ENCODE data around the gene SLC25A12.

The SLC25A12 gene

DNA sequence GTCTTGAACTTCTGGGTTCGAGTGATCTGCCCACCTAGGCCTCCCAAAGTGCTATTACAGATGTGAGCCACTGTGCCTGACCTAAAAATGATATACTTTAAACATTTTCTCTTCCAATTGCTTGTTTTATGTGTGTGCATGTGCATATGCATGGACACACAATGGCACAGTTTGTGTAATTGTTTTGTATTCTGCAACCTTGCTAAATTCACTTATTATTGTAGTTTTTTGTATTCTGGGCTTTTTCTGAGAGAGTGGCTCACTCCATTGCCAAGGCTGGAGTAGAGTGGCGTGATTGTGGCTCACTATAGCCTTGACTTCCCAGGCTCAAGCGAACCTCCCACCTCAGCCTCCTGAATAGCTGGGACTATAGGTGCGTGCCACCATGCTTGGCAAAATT, 36.3 kb upstream of the SLC25A12 start:
- H3K9me3 ChIP-seq (replicated peaks in 1 of 2; ENCODE audit: control insufficient read depth in 2 of 2, insufficient read depth in 1 of 2, low read depth in 1 of 2, low read length in 2 of 2) = peaks cover 0 to 30% of the 10 kb centered on the region in 2 donors
- H4K91ac ChIP-seq (ENCODE audit: low read depth, low read length, poor library complexity) = no peak overlapping the region
- no peak overlapping the region for H3K23ac ChIP-seq (ENCODE audit: low read depth, low read length, poor library complexity)
- H3K18ac ChIP-seq (ENCODE audit: low read length) = no peak overlapping the region
- no peak overlapping the region for H2AK5ac ChIP-seq (ENCODE audit: low read depth, low read length)
- no peak overlapping the region for H2AFZ ChIP-seq (ENCODE audit: low read length)
- no peak overlapping the region for H2BK12ac ChIP-seq (ENCODE audit: low read length)
- WGBS, 2 donors (ENCODE audit: extremely low coverage in 2 of 2, insufficient read length in 2 of 2, insufficient replicate concordance in 1 of 2) = no CpG with 5 or more reads among the region's 4 CpGs
- no peak overlapping the region for H3K4ac ChIP-seq (ENCODE audit: low read length)
- H2BK120ac ChIP-seq (ENCODE audit: low read depth, low read length) = no peak overlapping the region
- H3K27me3 ChIP-seq (ENCODE audit: control insufficient read depth in 3 of 3, insufficient read depth in 3 of 3, low read depth in 1 of 3, low read length in 3 of 3) = no peaks in the 10 kb centered on the region
- no peak overlapping the region for H2BK5ac ChIP-seq (ENCODE audit: low read length)
- no peak overlapping the region for H3K14ac ChIP-seq (ENCODE audit: low read length)
- H3K27ac ChIP-seq (replicated peaks; ENCODE audit: low read length) = no peak overlapping the region
- H4K8ac ChIP-seq (ENCODE audit: low read depth, low read length) = no peak overlapping the region
- no peak for DNase-seq (ENCODE audit: low spot score)
- no peak overlapping the region for H2BK15ac ChIP-seq (ENCODE audit: low read length)
- H3K36me3 ChIP-seq (replicated peaks in 1 of 2; ENCODE audit: control insufficient read depth in 2 of 2, insufficient read depth in 2 of 2, low read length in 2 of 2) = peaks cover 4 to 81% of the 10 kb centered on the region in 2 donors
- H3K79me1 ChIP-seq (ENCODE audit: low read depth, low read length) = peaks cover 5% of the 10 kb centered on the region
- H3K4me2 ChIP-seq (ENCODE audit: insufficient read depth, low read length, poor library complexity, severe bottlenecking) = no peak overlapping the region
- H3K4me1 ChIP-seq (ENCODE audit: control insufficient read depth in 2 of 2, insufficient read depth in 1 of 2, low read depth in 1 of 2, low read length in 2 of 2) = no peaks in the 10 kb centered on the region
- H3K9ac ChIP-seq (ENCODE audit: low read depth, low read length, poor library complexity) = no peak overlapping the region
- H3K4me3 ChIP-seq (ENCODE audit: low read length in 2 of 2) = no peak overlapping the region

DNA sequence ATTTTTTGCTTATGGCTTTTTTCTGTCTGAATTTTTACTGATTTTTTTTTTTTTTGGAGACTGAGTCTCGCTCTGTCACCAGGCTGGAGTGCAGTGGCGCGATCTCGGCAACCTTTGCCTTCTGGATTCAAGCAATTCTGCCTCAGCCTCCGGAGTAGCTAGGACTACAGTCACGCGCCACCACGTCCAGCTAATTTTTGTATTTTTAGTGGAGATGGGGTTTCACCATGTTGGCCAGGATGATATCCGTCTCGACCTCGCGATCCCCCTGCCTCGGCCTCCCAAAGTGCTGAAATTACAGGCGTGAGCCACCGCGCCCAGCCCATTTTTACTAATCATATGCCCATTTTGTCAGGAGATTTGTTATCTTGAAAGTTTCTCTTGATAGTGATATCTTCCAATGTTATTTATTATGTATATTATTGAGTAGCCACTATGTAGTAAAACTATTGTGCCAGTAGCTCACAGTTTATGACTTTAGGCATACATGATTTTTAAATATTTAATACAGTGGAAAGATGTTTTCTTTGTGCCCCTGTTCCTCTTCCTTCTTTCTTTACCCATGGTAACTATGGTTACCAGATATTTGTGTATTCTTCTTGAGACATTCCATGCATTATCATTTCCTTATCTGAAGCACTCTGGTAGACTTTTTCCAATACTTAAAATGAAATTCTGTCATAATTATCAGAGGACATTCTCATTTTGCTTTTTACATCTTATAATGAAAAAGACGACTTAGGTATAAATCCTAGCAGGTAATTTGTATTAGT, 30.3 kb upstream of the SLC25A12 start:
- no peak overlapping the region for H3K18ac ChIP-seq (ENCODE audit: low read length)
- no peaks in the 10 kb centered on the region for H3K27me3 ChIP-seq (ENCODE audit: control insufficient read depth in 3 of 3, insufficient read depth in 3 of 3, low read depth in 1 of 3, low read length in 3 of 3)
- no peak overlapping the region for H3K4me2 ChIP-seq (ENCODE audit: insufficient read depth, low read length, poor library complexity, severe bottlenecking)
- peaks cover 0 to 4% of the 10 kb centered on the region in 2 donors for H3K9me3 ChIP-seq (replicated peaks in 1 of 2; ENCODE audit: control insufficient read depth in 2 of 2, insufficient read depth in 1 of 2, low read depth in 1 of 2, low read length in 2 of 2)
- H2BK15ac ChIP-seq (ENCODE audit: low read length) = no peak overlapping the region
- no peak overlapping the region for H2BK12ac ChIP-seq (ENCODE audit: low read length)
- no peak overlapping the region for H3K23ac ChIP-seq (ENCODE audit: low read depth, low read length, poor library complexity)
- H3K27ac ChIP-seq (replicated peaks; ENCODE audit: low read length) = no peak overlapping the region
- H3K4me1 ChIP-seq (ENCODE audit: control insufficient read depth in 2 of 2, insufficient read depth in 1 of 2, low read depth in 1 of 2, low read length in 2 of 2) = peaks cover 5 to 10% of the 10 kb centered on the region in 2 donors
- no peak overlapping the region for H3K14ac ChIP-seq (ENCODE audit: low read length)
- H3K9ac ChIP-seq (ENCODE audit: low read depth, low read length, poor library complexity) = no peak overlapping the region
- H3K79me1 ChIP-seq (ENCODE audit: low read depth, low read length) = no peaks in the 10 kb centered on the region
- no peak overlapping the region for H2AK5ac ChIP-seq (ENCODE audit: low read depth, low read length)
- no peak for DNase-seq (ENCODE audit: low spot score)
- H2BK120ac ChIP-seq (ENCODE audit: low read depth, low read length) = no peak overlapping the region
- no peak overlapping the region for H2BK5ac ChIP-seq (ENCODE audit: low read length)
- no CpG with 5 or more reads among the region's 17 CpGs for WGBS, 2 donors (ENCODE audit: extremely low coverage in 2 of 2, insufficient read length in 2 of 2, insufficient replicate concordance in 1 of 2)
- H3K36me3 ChIP-seq (replicated peaks in 1 of 2; ENCODE audit: control insufficient read depth in 2 of 2, insufficient read depth in 2 of 2, low read length in 2 of 2) = peaks cover 2 to 49% of the 10 kb centered on the region in 2 donors
- no peak overlapping the region for H4K8ac ChIP-seq (ENCODE audit: low read depth, low read length)
- H3K4ac ChIP-seq (ENCODE audit: low read length) = no peak overlapping the region
- no peak overlapping the region for H2AFZ ChIP-seq (ENCODE audit: low read length)
- H3K4me3 ChIP-seq (ENCODE audit: low read length in 2 of 2) = no peak overlapping the region
- no peak overlapping the region for H4K91ac ChIP-seq (ENCODE audit: low read depth, low read length, poor library complexity)

DNA sequence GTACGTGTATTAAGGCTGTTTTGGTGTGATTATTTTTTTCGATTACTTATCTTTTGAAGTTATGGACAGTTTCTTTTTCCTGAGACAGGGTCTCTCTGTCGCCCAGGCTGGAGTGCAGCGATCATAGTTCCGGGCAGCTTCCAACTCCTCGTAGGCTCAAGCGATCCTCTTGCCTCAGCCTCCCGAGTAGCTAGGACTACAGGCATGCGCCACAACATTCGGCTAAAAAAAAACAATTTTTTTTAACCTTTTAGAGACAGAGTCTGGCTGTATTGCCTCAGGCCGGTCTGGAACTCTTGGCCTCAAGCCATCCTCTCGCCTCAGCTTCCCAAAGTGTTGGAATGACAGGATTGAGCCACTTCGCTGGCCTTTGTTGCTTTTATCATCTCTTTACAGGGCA, 29.2 kb upstream of the SLC25A12 start:
- WGBS, 2 donors (ENCODE audit: extremely low coverage in 2 of 2, insufficient read length in 2 of 2, insufficient replicate concordance in 1 of 2) = no CpG with 5 or more reads among the region's 13 CpGs
- Histone ChIP-seq H3K23ac (ENCODE audit: low read depth, low read length, poor library complexity) (no peak overlapping the region), H3K4me3 (ENCODE audit: low read length in 2 of 2) (peak overlapping the region; percentile 30 to 61), H4K8ac (ENCODE audit: low read depth, low read length) (no peak overlapping the region), H3K9ac (ENCODE audit: low read depth, low read length, poor library complexity) (no peak overlapping the region), H2BK12ac (ENCODE audit: low read length) (no peak overlapping the region), H3K18ac (ENCODE audit: low read length) (no peak overlapping the region), H3K4me2 (ENCODE audit: insufficient read depth, low read length, poor library complexity, severe bottlenecking) (peak overlapping the region; percentile 26), H3K4me1 (ENCODE audit: control insufficient read depth in 2 of 2, insufficient read depth in 1 of 2, low read depth in 1 of 2, low read length in 2 of 2) (peaks cover 5 to 10% of the 10 kb centered on the region in 2 donors), H2BK5ac (ENCODE audit: low read length) (no peak overlapping the region), H2BK120ac (ENCODE audit: low read depth, low read length) (no peak overlapping the region), H3K27me3 (ENCODE audit: control insufficient read depth in 3 of 3, insufficient read depth in 3 of 3, low read depth in 1 of 3, low read length in 3 of 3) (no peaks in the 10 kb centered on the region), H4K91ac (ENCODE audit: low read depth, low read length, poor library complexity) (no peak overlapping the region), H3K36me3 (replicated peaks in 1 of 2; ENCODE audit: control insufficient read depth in 2 of 2, insufficient read depth in 2 of 2, low read length in 2 of 2) (peaks cover 2 to 38% of the 10 kb centered on the region in 2 donors), H2AK5ac (ENCODE audit: low read depth, low read length) (no peak overlapping the region), H3K79me1 (ENCODE audit: low read depth, low read length) (no peaks in the 10 kb centered on the region), H2BK15ac (ENCODE audit: low read length) (no peak overlapping the region), H3K4ac (ENCODE audit: low read length) (no peak overlapping the region), H3K27ac (replicated peaks; ENCODE audit: low read length) (no peak overlapping the region), H2AFZ (ENCODE audit: low read length) (peak overlapping the region; percentile 88), H3K9me3 (replicated peaks in 1 of 2; ENCODE audit: control insufficient read depth in 2 of 2, insufficient read depth in 1 of 2, low read depth in 1 of 2, low read length in 2 of 2) (peaks cover 0 to 2% of the 10 kb centered on the region in 2 donors), H3K14ac (ENCODE audit: low read length) (no peak overlapping the region)
- DNase-seq (ENCODE audit: low spot score) = no peak

GRCh38 chr2:171922230-171923022, 28.4 kb upstream of the SLC25A12 start, which contains the start of gene HAT1:
HAT1 (plus strand) TSS chr2:171922461; CDS start chr2:171922501, 40 bp downstream.
- no peak within 1 kb of the TSS for H4K91ac ChIP-seq (ENCODE audit: low read depth, low read length, poor library complexity)
- H3K4ac ChIP-seq (ENCODE audit: low read length) = no peak within 1 kb of the TSS
- H2BK5ac ChIP-seq (ENCODE audit: low read length) = no peak within 1 kb of the TSS
- H3K79me1 ChIP-seq (ENCODE audit: low read depth, low read length) = no peaks in the 10 kb centered on the region
- WGBS, 2 donors (ENCODE audit: extremely low coverage in 2 of 2, insufficient read length in 2 of 2, insufficient replicate concordance in 1 of 2) = no CpG with 5 or more reads among the region's 61 CpGs
- peak within 1 kb of the TSS; percentile 65 for H2BK12ac ChIP-seq (ENCODE audit: low read length)
- peak within 1 kb of the TSS; percentile 88 for H2AFZ ChIP-seq (ENCODE audit: low read length)
- no peak within 1 kb of the TSS for H2AK5ac ChIP-seq (ENCODE audit: low read depth, low read length)
- H3K27me3 ChIP-seq (ENCODE audit: control insufficient read depth in 3 of 3, insufficient read depth in 3 of 3, low read depth in 1 of 3, low read length in 3 of 3) = no peaks in the 10 kb centered on the region
- peak within 1 kb of the TSS; percentile 84 for H3K4me2 ChIP-seq (ENCODE audit: insufficient read depth, low read length, poor library complexity, severe bottlenecking)
- H3K27ac ChIP-seq (replicated peaks; ENCODE audit: low read length) = peak within 1 kb of the TSS; percentile 55
- DNase-seq (ENCODE audit: low spot score) = peak; percentile 98
- H3K14ac ChIP-seq (ENCODE audit: low read length) = no peak within 1 kb of the TSS
- H2BK120ac ChIP-seq (ENCODE audit: low read depth, low read length) = no peak within 1 kb of the TSS
- H2BK15ac ChIP-seq (ENCODE audit: low read length) = no peak within 1 kb of the TSS
- no peak within 1 kb of the TSS for H4K8ac ChIP-seq (ENCODE audit: low read depth, low read length)
- peak within 1 kb of the TSS; percentile 90 for H3K9ac ChIP-seq (ENCODE audit: low read depth, low read length, poor library complexity)
- H3K36me3 ChIP-seq (replicated peaks in 1 of 2; ENCODE audit: control insufficient read depth in 2 of 2, insufficient read depth in 2 of 2, low read length in 2 of 2) = peaks cover 0 to 30% of the 10 kb centered on the region in 2 donors
- peak within 1 kb of the TSS; percentile 87 for H3K18ac ChIP-seq (ENCODE audit: low read length)
- H3K9me3 ChIP-seq (replicated peaks in 1 of 2; ENCODE audit: control insufficient read depth in 2 of 2, insufficient read depth in 1 of 2, low read depth in 1 of 2, low read length in 2 of 2) = no peaks in the 10 kb centered on the region
- peak within 1 kb of the TSS; percentile 61 to 98 for H3K4me3 ChIP-seq (ENCODE audit: low read length in 2 of 2)
- H3K23ac ChIP-seq (ENCODE audit: low read depth, low read length, poor library complexity) = peak within 1 kb of the TSS; percentile 38
- peaks cover 5 to 10% of the 10 kb centered on the region in 2 donors for H3K4me1 ChIP-seq (ENCODE audit: control insufficient read depth in 2 of 2, insufficient read depth in 1 of 2, low read depth in 1 of 2, low read length in 2 of 2)
